Measurements from ENCODE around the gene MBP. TPM values are rescaled to one million over a fixed set of nuclear protein-coding genes. Genes with fewer than 3 reads are reported as not detected.

The MBP gene
- total RNA-seq, 4 donors from 2014 or later: 23.2 to 34.7 (median 28.2) TPM

DNA sequence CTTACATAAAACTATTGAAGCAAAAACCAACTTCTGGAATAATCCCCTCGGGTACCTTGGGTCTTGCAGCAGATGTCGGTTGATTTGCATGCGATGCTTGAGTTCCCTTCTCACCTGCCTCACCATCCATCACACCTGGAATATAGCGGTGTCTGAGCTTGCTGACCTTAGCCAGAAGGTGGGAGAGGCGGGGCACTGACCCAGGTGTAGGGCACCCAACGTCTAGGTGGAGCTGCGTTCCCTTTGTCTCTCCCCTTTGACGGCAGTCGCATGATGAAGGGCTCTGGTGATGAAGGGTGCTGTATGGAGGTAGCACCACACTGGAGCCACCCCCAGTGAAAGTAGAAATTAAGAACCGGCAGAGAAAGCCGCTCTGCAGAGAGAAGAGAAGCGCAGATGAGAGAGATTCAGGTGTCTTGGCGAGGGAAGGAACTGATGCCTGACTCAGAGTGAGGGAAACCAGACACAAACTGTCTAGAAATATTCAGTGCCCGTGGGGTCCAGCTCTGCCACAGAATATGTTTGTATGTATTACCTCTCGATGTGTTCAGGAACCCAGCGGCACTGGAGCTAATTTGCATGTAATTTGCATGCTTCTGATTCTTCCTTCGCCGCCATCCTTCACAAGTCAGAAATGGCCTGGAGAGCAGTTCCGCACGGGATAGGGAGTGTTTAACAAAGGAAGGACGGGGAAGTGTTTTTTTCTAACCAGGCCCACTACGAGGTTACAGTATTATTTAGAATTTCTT, 19.4 kb upstream of the MBP start:
- 86 to 88% methylated on average over 14 to 17 of the region's 22 CpGs for WGBS, 2 donors (ENCODE audit: low coverage in 1 of 2)
- Histone ChIP-seq H3K36me3 (no peaks in the 10 kb centered on the region), H3K27me3 (no peaks in the 10 kb centered on the region), H3K4me3 (no peak overlapping the region), H3K27ac (no peak overlapping the region), H3K9me3 (no peaks in the 10 kb centered on the region), H3K4me1 (no peaks in the 10 kb centered on the region)
- no peak for TF ChIP-seq POLR2AphosphoS5 (IDR thresholded peaks at IDR 0.05)
- no peak for TF ChIP-seq POLR2A (IDR thresholded peaks at IDR 0.05)
- no peak for TF ChIP-seq EP300 (IDR thresholded peaks at IDR 0.05)
- TF ChIP-seq CTCF (IDR thresholded peaks at IDR 0.05): no peak
- no peak for ATAC-seq

DNA sequence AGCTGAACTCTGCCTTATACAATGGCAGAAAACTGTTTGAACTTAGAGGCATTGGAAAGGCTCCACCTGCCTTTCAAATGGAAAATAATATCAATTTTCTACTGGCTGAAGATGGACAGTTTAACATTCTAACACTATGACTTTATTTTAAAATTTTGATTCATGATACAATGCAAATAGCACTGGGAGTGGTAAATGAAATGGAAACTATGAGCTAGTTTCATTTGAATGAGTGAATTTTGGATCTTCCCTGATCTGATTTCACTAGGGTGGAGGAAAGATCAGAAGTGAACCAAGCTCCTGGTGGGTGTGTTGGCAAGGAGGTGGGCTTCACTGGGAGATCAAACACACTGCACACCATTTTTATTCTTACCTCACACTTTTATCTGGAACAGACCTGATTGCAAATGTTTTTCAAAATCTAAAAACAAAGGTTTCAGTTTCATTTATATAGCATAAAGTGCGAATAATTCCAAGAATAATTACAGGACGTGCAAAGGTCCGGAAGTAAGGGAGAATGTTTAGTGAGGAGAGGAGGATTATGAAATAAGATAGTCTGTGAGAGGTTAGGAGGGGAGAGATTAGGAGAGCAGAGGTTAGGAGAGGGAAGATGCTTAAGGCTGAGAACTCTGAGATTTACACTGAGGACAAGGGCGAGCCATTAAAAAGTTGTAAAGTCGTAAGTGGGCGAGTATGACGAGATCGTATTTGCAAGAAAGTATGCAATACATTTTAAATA, 18.6 kb upstream of the MBP start:
- no peaks in the 10 kb centered on the region for H3K36me3 ChIP-seq
- 82 to 89% methylated on average over 7 to 8 of the region's 8 CpGs for WGBS, 2 donors (ENCODE audit: low coverage in 1 of 2)
- H3K27me3 ChIP-seq: no peaks in the 10 kb centered on the region
- no peak overlapping the region for H3K27ac ChIP-seq
- H3K4me3 ChIP-seq: no peak overlapping the region
- no peaks in the 10 kb centered on the region for H3K9me3 ChIP-seq
- ATAC-seq: no peak
- no peaks in the 10 kb centered on the region for H3K4me1 ChIP-seq
- TF ChIP-seq POLR2A (IDR thresholded peaks at IDR 0.05): no peak
- no peak for TF ChIP-seq EP300 (IDR thresholded peaks at IDR 0.05)
- TF ChIP-seq CTCF (IDR thresholded peaks at IDR 0.05): no peak
- no peak for TF ChIP-seq POLR2AphosphoS5 (IDR thresholded peaks at IDR 0.05)

- Histone ChIP-seq H3K4me1 (no peaks in the 10 kb centered on the region), H3K36me3 (no peaks in the 10 kb centered on the region), H3K4me3 (no peak overlapping the region), H3K27me3 (no peaks in the 10 kb centered on the region), H3K9me3 (no peaks in the 10 kb centered on the region), H3K27ac (no peak overlapping the region)
- 42 to 71% methylated on average over 4 of the region's 4 CpGs for WGBS, 2 donors (ENCODE audit: low coverage in 1 of 2)
- no peak for TF ChIP-seq EP300 (IDR thresholded peaks at IDR 0.05)
- TF ChIP-seq POLR2AphosphoS5 (IDR thresholded peaks at IDR 0.05): no peak
- TF ChIP-seq POLR2A (IDR thresholded peaks at IDR 0.05): no peak
- no peak for TF ChIP-seq CTCF (IDR thresholded peaks at IDR 0.05)
- no peak for ATAC-seq
These were observed 18.0 kb upstream of the MBP start for GRCh38 chr18:77150588-77150987.

GRCh38 chr18:77148289-77148688, 15.7 kb upstream of the MBP start:
- ATAC-seq: no peak
- Histone ChIP-seq H3K9me3 (peaks cover 0 to 3% (median 0%) of the 10 kb centered on the region in 3 donors), H3K27me3 (no peaks in the 10 kb centered on the region), H3K27ac (no peak overlapping the region), H3K4me1 (no peaks in the 10 kb centered on the region), H3K36me3 (no peaks in the 10 kb centered on the region), H3K4me3 (no peak overlapping the region)
- no peak for TF ChIP-seq EP300 (IDR thresholded peaks at IDR 0.05)
- no peak for TF ChIP-seq CTCF (IDR thresholded peaks at IDR 0.05)
- TF ChIP-seq POLR2A (IDR thresholded peaks at IDR 0.05): no peak
- no peak for TF ChIP-seq POLR2AphosphoS5 (IDR thresholded peaks at IDR 0.05)
- WGBS, 2 donors (ENCODE audit: low coverage in 1 of 2): 82 to 93% methylated on average over 2 of the region's 2 CpGs
